ENCODE data around the gene KCTD20.

Gene KCTD20

DNA sequence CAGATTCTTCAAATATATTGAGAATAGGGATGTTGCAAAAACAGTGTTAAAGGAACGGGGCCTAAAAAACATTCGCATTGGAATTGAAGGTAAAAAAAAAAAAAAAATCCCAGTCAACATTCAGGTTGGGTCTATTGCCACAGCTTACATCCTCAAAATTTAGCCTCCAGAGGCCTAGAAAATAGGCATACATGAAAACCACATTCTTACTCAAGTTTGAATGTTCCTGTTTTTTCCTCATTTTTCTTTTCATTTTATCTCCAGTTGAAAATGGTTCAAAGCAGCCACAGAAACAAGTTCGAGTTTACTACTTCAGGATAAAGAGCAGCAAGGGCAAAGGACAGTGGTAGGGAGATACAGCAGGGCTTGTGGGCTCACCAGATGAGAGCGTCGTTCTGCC, 41.9 kb downstream of the KCTD20 start:
- TF ChIP-seq, protein P1, sequence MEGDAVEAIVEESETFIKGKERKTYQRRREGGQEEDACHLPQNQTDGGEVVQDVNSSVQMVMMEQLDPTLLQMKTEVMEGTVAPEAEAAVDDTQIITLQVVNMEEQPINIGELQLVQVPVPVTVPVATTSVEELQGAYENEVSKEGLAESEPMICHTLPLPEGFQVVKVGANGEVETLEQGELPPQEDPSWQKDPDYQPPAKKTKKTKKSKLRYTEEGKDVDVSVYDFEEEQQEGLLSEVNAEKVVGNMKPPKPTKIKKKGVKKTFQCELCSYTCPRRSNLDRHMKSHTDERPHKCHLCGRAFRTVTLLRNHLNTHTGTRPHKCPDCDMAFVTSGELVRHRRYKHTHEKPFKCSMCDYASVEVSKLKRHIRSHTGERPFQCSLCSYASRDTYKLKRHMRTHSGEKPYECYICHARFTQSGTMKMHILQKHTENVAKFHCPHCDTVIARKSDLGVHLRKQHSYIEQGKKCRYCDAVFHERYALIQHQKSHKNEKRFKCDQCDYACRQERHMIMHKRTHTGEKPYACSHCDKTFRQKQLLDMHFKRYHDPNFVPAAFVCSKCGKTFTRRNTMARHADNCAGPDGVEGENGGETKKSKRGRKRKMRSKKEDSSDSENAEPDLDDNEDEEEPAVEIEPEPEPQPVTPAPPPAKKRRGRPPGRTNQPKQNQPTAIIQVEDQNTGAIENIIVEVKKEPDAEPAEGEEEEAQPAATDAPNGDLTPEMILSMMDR (IDR thresholded peaks at IDR 0.05; ENCODE audit: control insufficient read depth, extremely low read depth, insufficient read depth) = no peak
- no peak for DNase-seq (ENCODE audit: low read depth)
- H3K4me3 ChIP-seq (ENCODE audit: low read depth, low read length) = no peak overlapping the region

DNA sequence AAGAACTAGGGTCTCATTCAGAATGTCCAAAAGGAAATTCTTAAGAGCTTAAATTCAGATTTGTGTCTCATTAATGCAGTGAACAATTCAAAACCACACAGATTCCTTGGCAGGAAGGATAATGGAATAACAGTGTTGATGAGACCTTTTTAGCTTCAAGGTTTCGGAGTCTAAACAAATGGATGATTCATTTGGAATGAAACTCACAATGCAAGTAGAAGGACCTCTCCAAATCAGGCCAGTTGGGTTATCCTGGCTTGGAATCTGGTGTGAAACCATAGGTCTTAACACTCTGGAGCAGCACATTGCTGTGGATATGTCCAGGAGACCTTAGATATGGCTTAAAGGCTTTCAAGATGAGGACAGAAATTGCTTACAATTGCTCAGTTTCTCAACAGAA, 44.9 kb downstream of the KCTD20 start:
- TF ChIP-seq, protein P1 (IDR thresholded peaks at IDR 0.05; ENCODE audit: control insufficient read depth, extremely low read depth, insufficient read depth) = no peak
- H3K4me3 ChIP-seq (ENCODE audit: low read depth, low read length) = no peak overlapping the region
- no peak for DNase-seq (ENCODE audit: low read depth)

DNA sequence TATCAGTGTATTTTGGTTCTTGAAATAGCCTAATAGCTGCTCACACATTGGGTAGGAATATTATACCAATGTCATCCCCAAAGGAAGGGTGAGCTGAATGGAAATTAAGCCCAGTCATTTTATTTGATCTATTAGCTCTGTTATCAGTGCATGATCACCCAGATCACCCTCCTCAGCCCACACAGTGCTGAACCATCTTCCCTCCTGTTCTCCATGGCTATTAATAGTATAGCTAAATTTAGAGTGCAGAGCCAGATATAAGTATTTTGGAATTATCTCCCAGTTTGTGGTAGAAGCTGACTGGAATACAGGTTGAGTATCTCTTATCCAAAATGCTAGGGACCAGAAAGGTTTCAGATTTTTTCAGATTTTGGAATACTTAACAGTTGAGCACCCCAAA, 45.4 kb downstream of the KCTD20 start:
- TF ChIP-seq, protein P1 (IDR thresholded peaks at IDR 0.05; ENCODE audit: control insufficient read depth, extremely low read depth, insufficient read depth) = no peak
- DNase-seq (ENCODE audit: low read depth) = no peak

DNA sequence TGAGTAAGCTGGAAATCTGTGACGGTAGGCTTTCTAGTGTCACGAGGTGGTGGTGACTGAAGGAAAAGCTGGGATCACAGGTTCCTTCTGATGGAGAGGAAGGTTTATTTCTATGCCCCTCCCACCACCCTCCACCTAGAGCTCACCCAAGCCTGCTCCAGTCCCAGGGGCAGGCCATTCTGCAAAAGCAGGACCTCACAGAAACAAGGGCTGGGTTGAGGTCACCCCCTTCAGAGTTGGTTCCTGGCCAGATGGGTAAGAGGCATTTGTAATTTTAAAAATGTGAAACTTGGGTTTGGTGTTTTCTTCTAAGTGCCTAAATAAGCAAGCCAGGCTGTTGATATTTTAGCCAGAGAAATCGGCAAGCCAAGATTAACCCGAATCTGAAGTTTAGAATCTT, 46.6 kb downstream of the KCTD20 start:
- H3K4me3 ChIP-seq (ENCODE audit: low read depth, low read length) = no peak overlapping the region
- no peak for DNase-seq (ENCODE audit: low read depth)
- TF ChIP-seq, protein P1 (IDR thresholded peaks at IDR 0.05; ENCODE audit: control insufficient read depth, extremely low read depth, insufficient read depth) = no peak

More for the DNA sequence above, 45.4 kb downstream of the KCTD20 start:
- H3K4me3 ChIP-seq (ENCODE audit: low read depth, low read length) = no peak overlapping the region

DNA sequence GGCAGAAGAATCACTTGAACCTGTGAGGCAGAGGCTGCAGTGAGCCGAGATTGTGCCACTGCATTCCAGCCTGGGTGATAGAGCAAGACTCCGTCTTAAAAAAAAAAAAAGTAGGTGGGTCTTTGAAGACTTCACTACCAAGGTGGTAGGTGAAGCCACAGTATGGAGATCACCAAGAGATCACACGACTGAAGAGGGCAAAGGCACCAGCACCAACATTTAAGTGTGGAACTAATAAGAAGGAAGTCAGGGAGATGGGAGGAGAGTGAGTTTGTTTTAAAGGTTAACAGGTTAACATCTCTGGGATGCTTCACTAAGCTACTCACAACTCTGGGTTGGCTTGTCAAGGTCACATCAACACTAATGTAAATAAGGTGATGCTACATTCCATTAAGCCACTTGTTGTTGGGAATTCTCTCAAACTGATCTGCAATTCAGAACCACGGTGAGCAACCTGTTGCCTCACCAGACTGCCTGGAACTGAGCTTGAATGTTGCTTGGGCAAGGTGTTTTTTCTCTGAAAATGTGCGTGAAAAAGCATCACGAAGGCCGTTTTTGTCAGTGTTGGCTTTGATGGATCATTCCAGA, 48.7 kb downstream of the KCTD20 start:
- TF ChIP-seq, protein P1 (IDR thresholded peaks at IDR 0.05; ENCODE audit: control insufficient read depth, extremely low read depth, insufficient read depth) = no peak
- no peak for DNase-seq (ENCODE audit: low read depth)
- H3K4me3 ChIP-seq (ENCODE audit: low read depth, low read length) = no peak overlapping the region

DNA sequence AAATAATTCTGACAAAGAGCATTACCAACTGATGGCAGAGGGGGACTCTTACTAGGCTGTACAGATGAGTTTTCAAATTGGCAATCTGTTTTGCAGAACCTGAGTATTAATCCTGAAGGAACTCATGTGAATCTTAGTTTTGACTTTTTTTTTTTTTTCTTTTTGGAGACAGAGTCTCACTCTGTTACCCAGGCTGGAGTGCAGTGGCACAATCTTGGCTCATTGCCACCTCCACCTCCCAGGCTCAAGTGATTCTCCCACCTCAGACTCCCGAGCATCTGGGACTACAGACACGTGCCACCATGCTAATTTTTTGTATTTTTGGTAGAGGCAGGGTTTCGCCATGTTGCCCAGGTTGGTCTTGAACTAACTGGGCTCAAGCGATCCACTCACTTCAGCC, 49.3 kb downstream of the KCTD20 start:
- no peak overlapping the region for H3K4me3 ChIP-seq (ENCODE audit: low read depth, low read length)
- no peak for DNase-seq (ENCODE audit: low read depth)
- TF ChIP-seq, protein P1 (IDR thresholded peaks at IDR 0.05; ENCODE audit: control insufficient read depth, extremely low read depth, insufficient read depth) = no peak

DNA sequence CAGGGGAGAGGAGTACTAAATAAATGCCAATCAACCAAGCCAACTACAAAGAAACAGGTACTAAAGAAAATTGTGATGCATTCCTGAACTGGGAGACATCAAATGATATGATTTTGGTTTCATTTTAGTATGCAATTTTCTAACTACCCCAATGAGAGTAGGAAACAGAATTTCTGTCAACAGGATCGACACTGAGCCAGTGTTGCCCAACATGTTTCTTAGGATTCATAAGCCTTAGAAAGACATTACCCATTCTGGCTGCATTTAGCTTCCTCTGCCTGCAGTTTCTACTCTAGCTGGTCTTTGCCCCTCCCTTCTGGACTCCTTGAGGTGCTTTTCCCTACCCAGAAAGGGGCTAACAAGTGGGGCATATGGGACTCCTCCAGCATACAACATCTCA, 49.8 kb downstream of the KCTD20 start:
- no peak overlapping the region for H3K4me3 ChIP-seq (ENCODE audit: low read depth, low read length)
- no peak for DNase-seq (ENCODE audit: low read depth)
- TF ChIP-seq, protein P1 (IDR thresholded peaks at IDR 0.05; ENCODE audit: control insufficient read depth, extremely low read depth, insufficient read depth) = no peak

Measured in LNCaP clone FGC (cell line).